H1 (cell line): Measurements from ENCODE around the gene RNU6-1.

ENCODE experiments used
- GABPA ChIP-seq: IDR thresholded peaks from 2 replicates; pipeline ENCODE4 v1.6.1; 2011; ENCODE audit warnings: mild to moderate bottlenecking, low read length, moderate library complexity, borderline replicate concordance; ENCODE audit not compliant: insufficient read depth
- NANOG ChIP-seq: IDR thresholded peaks from 2 replicates; pipeline ENCODE4 v1.6.1; 2011; ENCODE audit warnings: low read length, low read depth, mild to moderate bottlenecking, inconsistent platforms; ENCODE audit not compliant: insufficient read depth, poor library complexity, severe bottlenecking
- RAD21 ChIP-seq, 2 experiments: IDR thresholded peaks in 1 of 2; conservative IDR thresholded peaks in 1 of 2; 2 replicates each; pipeline ENCODE4 v1.6.1; 2011; ENCODE audit warnings: low read depth in 2 of 2, low read length in 2 of 2, improper control_type of control experiment in 1 of 2, inconsistent platforms in 1 of 2, mild to moderate bottlenecking in 1 of 2, moderate library complexity in 1 of 2
- RNF2 ChIP-seq: fragments of 200-900, 300-1000 bp; sonication (generic); IDR thresholded peaks from 2 replicates; pipeline ENCODE4 v1.7.1; 2016; ENCODE audit warnings: borderline replicate concordance, low read depth, mild to moderate bottlenecking, antibody characterized with exemption, low read length; ENCODE audit not compliant: poor library complexity, severe bottlenecking; ENCODE audit errors: missing control alignments
- SRF ChIP-seq: IDR thresholded peaks from 2 replicates; pipeline ENCODE4 v1.6.1; 2011; ENCODE audit warnings: mild to moderate bottlenecking, low read depth, low read length, moderate library complexity

DNA sequence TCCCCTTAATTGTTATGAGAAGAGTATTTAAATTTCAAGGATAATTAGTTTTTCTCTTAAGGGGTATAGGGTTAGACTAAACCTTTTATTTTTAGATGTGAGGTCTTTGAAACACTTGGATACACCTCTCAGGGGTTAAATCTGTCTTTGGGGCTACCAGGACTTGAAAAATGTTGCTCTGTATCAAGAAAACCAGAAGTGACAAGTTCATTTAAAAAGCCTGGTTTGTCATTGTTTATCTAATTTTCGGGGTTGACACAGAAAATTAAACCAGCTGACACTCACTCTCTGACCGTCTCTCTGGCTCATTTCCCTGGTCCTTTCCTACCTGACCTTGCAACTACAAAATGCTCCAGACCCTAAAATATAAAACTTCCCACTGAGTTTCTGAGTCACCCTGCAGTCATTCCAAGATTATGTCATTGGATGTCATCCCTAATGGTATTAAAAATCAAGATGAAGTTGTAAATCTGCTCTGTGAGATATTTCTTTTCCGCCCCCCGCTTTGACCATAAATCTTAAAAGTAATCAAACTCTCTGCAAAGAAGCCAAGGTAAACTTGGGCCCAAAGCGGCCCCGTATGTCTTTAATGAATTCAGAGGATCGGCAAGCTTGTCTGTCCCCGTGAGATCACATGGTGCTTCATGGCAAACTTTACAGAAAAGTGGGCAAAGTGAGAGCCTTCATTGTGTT is 47.4 kb downstream of the RNU6-1 start:
- TF ChIP-seq GABPA (no peak), NANOG (no peak), RAD21 (IDR thresholded peaks at IDR 0.05 in 1 of 2, conservative IDR thresholded peaks at IDR 0.05 in 1 of 2; ENCODE audit: low read depth in 2 of 2, low read length in 2 of 2) (no peak), RNF2 (no peak), SRF (no peak)
